ENCODE results near the gene ANXA9. TPM values are rescaled to one million over a fixed set of nuclear protein-coding genes. Genes with fewer than 3 reads are reported as not detected.

ANXA9 gene
- total and polyA plus RNA-seq, 2 experiments from 2014 or later = 1.4 to 2.2 TPM

GRCh38 chr1:151011154-151011850 is 29.2 kb downstream of the ANXA9 start:
- H3K27me3 ChIP-seq (ENCODE audit: insufficient read depth) = no peaks in the 10 kb centered on the region
- H3K79me2 ChIP-seq (replicated peaks; ENCODE audit: insufficient read depth) = peaks cover 15% of the 10 kb centered on the region
- no peak overlapping the region for H3K27ac Mint-ChIP-seq
- H3K4me3 ChIP-seq = no peak overlapping the region
- no peaks in the 10 kb centered on the region for H3K9me3 Mint-ChIP-seq
- no peaks in the 10 kb centered on the region for H3K36me3 ChIP-seq (ENCODE audit: insufficient read depth)
- ATAC-seq (no peak), DNase-seq (ENCODE audit: low spot score) (no peak)
- peaks cover 12% of the 10 kb centered on the region for H3K27me3 Mint-ChIP-seq (ENCODE audit: insufficient read depth, low read depth, poor library complexity)
- no peaks in the 10 kb centered on the region; the same call in 2 of the 3 replicates for H3K36me3 Mint-ChIP-seq (ENCODE audit: low read depth)
- H3K4me2 ChIP-seq = no peak overlapping the region
- H3F3A ChIP-seq (replicated peaks; ENCODE audit: low read depth) = peaks cover 8% of the 10 kb centered on the region; the same call in 1 of the 2 replicates
- no peaks in the 10 kb centered on the region; the same call in 1 of the 2 replicates for H4K20me1 ChIP-seq (replicated peaks; ENCODE audit: insufficient read depth)
- H3K27ac ChIP-seq (ENCODE audit: low read depth) = no peak overlapping the region
- H3K4me3 Mint-ChIP-seq = no peak overlapping the region
- H3K4me1 ChIP-seq (ENCODE audit: insufficient read depth) = peaks cover 9% of the 10 kb centered on the region
- no peak for TF ChIP-seq EZH2 (IDR thresholded peaks at IDR 0.05; ENCODE audit: low read depth, unreplicated experiment)
- no peak for TF ChIP-seq STAT1 (IDR thresholded peaks at IDR 0.05; ENCODE audit: unreplicated experiment)
- no peak for TF ChIP-seq ZNF114 (CRISPR knock-in tag; IDR thresholded peaks at IDR 0.05)
- TF ChIP-seq CREB1 (CRISPR knock-in tag; IDR thresholded peaks at IDR 0.05; ENCODE audit: low read depth) = no peak
- TF ChIP-seq, protein P1, sequence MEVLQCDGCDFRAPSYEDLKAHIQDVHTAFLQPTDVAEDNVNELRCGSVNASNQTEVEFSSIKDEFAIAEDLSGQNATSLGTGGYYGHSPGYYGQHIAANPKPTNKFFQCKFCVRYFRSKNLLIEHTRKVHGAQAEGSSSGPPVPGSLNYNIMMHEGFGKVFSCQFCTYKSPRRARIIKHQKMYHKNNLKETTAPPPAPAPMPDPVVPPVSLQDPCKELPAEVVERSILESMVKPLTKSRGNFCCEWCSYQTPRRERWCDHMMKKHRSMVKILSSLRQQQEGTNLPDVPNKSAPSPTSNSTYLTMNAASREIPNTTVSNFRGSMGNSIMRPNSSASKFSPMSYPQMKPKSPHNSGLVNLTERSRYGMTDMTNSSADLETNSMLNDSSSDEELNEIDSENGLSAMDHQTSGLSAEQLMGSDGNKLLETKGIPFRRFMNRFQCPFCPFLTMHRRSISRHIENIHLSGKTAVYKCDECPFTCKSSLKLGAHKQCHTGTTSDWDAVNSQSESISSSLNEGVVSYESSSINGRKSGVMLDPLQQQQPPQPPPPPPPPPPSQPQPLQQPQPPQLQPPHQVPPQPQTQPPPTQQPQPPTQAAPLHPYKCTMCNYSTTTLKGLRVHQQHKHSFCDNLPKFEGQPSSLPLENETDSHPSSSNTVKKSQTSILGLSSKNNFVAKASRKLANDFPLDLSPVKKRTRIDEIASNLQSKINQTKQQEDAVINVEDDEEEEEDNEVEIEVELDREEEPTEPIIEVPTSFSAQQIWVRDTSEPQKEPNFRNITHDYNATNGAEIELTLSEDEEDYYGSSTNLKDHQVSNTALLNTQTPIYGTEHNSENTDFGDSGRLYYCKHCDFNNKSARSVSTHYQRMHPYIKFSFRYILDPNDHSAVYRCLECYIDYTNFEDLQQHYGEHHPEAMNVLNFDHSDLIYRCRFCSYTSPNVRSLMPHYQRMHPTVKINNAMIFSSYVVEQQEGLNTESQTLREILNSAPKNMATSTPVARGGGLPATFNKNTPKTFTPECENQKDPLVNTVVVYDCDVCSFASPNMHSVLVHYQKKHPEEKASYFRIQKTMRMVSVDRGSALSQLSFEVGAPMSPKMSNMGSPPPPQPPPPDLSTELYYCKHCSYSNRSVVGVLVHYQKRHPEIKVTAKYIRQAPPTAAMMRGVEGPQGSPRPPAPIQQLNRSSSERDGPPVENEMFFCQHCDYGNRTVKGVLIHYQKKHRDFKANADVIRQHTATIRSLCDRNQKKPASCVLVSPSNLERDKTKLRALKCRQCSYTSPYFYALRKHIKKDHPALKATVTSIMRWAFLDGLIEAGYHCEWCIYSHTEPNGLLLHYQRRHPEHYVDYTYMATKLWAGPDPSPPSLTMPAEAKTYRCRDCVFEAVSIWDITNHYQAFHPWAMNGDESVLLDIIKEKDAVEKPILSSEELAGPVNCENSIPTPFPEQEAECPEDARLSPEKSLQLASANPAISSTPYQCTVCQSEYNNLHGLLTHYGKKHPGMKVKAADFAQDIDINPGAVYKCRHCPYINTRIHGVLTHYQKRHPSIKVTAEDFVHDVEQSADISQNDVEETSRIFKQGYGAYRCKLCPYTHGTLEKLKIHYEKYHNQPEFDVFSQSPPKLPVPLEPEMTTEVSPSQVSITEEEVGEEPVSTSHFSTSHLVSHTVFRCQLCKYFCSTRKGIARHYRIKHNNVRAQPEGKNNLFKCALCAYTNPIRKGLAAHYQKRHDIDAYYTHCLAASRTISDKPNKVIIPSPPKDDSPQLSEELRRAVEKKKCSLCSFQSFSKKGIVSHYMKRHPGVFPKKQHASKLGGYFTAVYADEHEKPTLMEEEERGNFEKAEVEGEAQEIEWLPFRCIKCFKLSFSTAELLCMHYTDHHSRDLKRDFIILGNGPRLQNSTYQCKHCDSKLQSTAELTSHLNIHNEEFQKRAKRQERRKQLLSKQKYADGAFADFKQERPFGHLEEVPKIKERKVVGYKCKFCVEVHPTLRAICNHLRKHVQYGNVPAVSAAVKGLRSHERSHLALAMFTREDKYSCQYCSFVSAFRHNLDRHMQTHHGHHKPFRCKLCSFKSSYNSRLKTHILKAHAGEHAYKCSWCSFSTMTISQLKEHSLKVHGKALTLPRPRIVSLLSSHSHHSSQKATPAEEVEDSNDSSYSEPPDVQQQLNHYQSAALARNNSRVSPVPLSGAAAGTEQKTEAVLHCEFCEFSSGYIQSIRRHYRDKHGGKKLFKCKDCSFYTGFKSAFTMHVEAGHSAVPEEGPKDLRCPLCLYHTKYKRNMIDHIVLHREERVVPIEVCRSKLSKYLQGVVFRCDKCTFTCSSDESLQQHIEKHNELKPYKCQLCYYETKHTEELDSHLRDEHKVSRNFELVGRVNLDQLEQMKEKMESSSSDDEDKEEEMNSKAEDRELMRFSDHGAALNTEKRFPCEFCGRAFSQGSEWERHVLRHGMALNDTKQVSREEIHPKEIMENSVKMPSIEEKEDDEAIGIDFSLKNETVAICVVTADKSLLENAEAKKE (CRISPR knock-in tag; IDR thresholded peaks at IDR 0.05) = no peak
- TF ChIP-seq, protein P2, sequence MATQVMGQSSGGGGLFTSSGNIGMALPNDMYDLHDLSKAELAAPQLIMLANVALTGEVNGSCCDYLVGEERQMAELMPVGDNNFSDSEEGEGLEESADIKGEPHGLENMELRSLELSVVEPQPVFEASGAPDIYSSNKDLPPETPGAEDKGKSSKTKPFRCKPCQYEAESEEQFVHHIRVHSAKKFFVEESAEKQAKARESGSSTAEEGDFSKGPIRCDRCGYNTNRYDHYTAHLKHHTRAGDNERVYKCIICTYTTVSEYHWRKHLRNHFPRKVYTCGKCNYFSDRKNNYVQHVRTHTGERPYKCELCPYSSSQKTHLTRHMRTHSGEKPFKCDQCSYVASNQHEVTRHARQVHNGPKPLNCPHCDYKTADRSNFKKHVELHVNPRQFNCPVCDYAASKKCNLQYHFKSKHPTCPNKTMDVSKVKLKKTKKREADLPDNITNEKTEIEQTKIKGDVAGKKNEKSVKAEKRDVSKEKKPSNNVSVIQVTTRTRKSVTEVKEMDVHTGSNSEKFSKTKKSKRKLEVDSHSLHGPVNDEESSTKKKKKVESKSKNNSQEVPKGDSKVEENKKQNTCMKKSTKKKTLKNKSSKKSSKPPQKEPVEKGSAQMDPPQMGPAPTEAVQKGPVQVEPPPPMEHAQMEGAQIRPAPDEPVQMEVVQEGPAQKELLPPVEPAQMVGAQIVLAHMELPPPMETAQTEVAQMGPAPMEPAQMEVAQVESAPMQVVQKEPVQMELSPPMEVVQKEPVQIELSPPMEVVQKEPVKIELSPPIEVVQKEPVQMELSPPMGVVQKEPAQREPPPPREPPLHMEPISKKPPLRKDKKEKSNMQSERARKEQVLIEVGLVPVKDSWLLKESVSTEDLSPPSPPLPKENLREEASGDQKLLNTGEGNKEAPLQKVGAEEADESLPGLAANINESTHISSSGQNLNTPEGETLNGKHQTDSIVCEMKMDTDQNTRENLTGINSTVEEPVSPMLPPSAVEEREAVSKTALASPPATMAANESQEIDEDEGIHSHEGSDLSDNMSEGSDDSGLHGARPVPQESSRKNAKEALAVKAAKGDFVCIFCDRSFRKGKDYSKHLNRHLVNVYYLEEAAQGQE (IDR thresholded peaks at IDR 0.05; ENCODE audit: unreplicated experiment) = no peak
- TF ChIP-seq POLR2AphosphoS5 (IDR thresholded peaks at IDR 0.05; ENCODE audit: low read depth) = no peak
- TF ChIP-seq, protein P3, sequence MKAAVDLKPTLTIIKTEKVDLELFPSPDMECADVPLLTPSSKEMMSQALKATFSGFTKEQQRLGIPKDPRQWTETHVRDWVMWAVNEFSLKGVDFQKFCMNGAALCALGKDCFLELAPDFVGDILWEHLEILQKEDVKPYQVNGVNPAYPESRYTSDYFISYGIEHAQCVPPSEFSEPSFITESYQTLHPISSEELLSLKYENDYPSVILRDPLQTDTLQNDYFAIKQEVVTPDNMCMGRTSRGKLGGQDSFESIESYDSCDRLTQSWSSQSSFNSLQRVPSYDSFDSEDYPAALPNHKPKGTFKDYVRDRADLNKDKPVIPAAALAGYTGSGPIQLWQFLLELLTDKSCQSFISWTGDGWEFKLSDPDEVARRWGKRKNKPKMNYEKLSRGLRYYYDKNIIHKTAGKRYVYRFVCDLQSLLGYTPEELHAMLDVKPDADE (IDR thresholded peaks at IDR 0.05) = no peak
- no peak for TF ChIP-seq NANOG (IDR thresholded peaks at IDR 0.05; ENCODE audit: borderline replicate concordance)
- TF ChIP-seq, protein P4, sequence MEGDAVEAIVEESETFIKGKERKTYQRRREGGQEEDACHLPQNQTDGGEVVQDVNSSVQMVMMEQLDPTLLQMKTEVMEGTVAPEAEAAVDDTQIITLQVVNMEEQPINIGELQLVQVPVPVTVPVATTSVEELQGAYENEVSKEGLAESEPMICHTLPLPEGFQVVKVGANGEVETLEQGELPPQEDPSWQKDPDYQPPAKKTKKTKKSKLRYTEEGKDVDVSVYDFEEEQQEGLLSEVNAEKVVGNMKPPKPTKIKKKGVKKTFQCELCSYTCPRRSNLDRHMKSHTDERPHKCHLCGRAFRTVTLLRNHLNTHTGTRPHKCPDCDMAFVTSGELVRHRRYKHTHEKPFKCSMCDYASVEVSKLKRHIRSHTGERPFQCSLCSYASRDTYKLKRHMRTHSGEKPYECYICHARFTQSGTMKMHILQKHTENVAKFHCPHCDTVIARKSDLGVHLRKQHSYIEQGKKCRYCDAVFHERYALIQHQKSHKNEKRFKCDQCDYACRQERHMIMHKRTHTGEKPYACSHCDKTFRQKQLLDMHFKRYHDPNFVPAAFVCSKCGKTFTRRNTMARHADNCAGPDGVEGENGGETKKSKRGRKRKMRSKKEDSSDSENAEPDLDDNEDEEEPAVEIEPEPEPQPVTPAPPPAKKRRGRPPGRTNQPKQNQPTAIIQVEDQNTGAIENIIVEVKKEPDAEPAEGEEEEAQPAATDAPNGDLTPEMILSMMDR (conservative IDR thresholded peaks at IDR 0.05; ENCODE audit: low read depth in 2 of 2) = no peak
- TF ChIP-seq JUNB (IDR thresholded peaks at IDR 0.05; ENCODE audit: unreplicated experiment) = no peak
- TF ChIP-seq EZH2phosphoT487 (IDR thresholded peaks at IDR 0.05; ENCODE audit: unreplicated experiment) = no peak
- no peak for TF ChIP-seq ZNF331 (CRISPR knock-in tag; IDR thresholded peaks at IDR 0.05; ENCODE audit: low read depth)
- peaks cover 25% of the 10 kb centered on the region; the same call in 2 of the 3 replicates for H3K4me1 Mint-ChIP-seq
- no peak overlapping the region for H2AFZ ChIP-seq
- H3K9me2 ChIP-seq (ENCODE audit: insufficient read depth) = no peaks in the 10 kb centered on the region
